Mesendoderm (in vitro differentiated cells): ENCODE results near the gene HBP1.

Source experiments
- DNase-seq: peaks from one replicate; pipeline ENCODE4 v3.0.0; 2013
- H2AK5ac ChIP-seq: 2 replicates; pipeline ENCODE4 v1.6.1; 2013; ENCODE audit warnings: low read length, inconsistent platforms
- H2BK120ac ChIP-seq: 2 replicates; pipeline ENCODE4 v1.6.1; 2013; ENCODE audit warnings: low read depth, mild to moderate bottlenecking, low read length, moderate library complexity, mixed read lengths
- H2BK15ac ChIP-seq: replicated peaks from 2 replicates; pipeline ENCODE4 v1.6.1; 2013; ENCODE audit warnings: low read depth, mild to moderate bottlenecking, moderate library complexity
- H2BK5ac ChIP-seq: 2 replicates; pipeline ENCODE4 v1.6.1; 2013; ENCODE audit warnings: low read length, inconsistent platforms
- H3K18ac ChIP-seq: 2 replicates; pipeline ENCODE4 v1.6.1; 2013; ENCODE audit warnings: mild to moderate bottlenecking, low read length, mixed read lengths
- H3K23ac ChIP-seq: one replicate; pipeline ENCODE4 v1.6.1; 2013; ENCODE audit warnings: low read length
- H3K27ac ChIP-seq: 2 replicates; pipeline ENCODE4 v1.5.1; 2013; ENCODE audit warnings: low read depth, mild to moderate bottlenecking, inconsistent platforms, low read length, moderate library complexity
- H3K27me3 ChIP-seq: 2 replicates; pipeline ENCODE4 v1.6.1; 2013; ENCODE audit warnings: low read length, control low read depth, mild to moderate bottlenecking, inconsistent platforms; ENCODE audit not compliant: insufficient read depth, poor library complexity
- H3K36me3 ChIP-seq: 2 replicates; pipeline ENCODE4 v1.6.1; 2013; ENCODE audit warnings: low read length, inconsistent platforms; ENCODE audit not compliant: control insufficient read depth, insufficient read depth
- H3K4ac ChIP-seq: one replicate; pipeline ENCODE4 v1.6.1; 2013; ENCODE audit warnings: low read depth, mild to moderate bottlenecking, low read length, moderate library complexity
- H3K4me1 ChIP-seq: 2 replicates; pipeline ENCODE4 v1.6.1; 2013; ENCODE audit warnings: low read depth, low read length, inconsistent platforms; ENCODE audit not compliant: control insufficient read depth
- H3K4me2 ChIP-seq: 2 replicates; pipeline ENCODE4 v1.6.1; 2013; ENCODE audit warnings: low read length
- H3K4me3 ChIP-seq: 2 replicates; pipeline ENCODE4 v1.5.1; 2013; ENCODE audit warnings: mild to moderate bottlenecking, low read length
- H3K56ac ChIP-seq: one replicate; pipeline ENCODE4 v1.6.1; 2013; ENCODE audit warnings: low read length
- H3K79me1 ChIP-seq: 2 replicates; pipeline ENCODE4 v1.6.1; 2013; ENCODE audit warnings: low read length, inconsistent platforms
- H3K79me2 ChIP-seq: 2 replicates; pipeline ENCODE4 v1.6.1; 2013; ENCODE audit warnings: mild to moderate bottlenecking, low read length; ENCODE audit not compliant: control insufficient read depth, insufficient read depth
- H3K9ac ChIP-seq: 2 replicates; pipeline ENCODE4 v1.6.1; 2013; ENCODE audit warnings: low read length, inconsistent platforms
- H4K5ac ChIP-seq: one replicate; pipeline ENCODE4 v1.6.1; 2013; ENCODE audit warnings: low read length
- H4K8ac ChIP-seq: one replicate; pipeline ENCODE4 v1.6.1; 2013; ENCODE audit warnings: low read depth, mild to moderate bottlenecking, control low read depth, low read length, moderate library complexity
- WGBS: extraction: QIAGEN DNeasy Blood & Tissue Kit; methylation state at CpG from one replicate; pipeline ENCODE4 v1.1.7; 2013; ENCODE audit warnings: low lambda C conversion rate, missing lambda C conversion rate; ENCODE audit not compliant: insufficient coverage; ENCODE audit errors: extremely low coverage; 5-methylcytosine and 5-hydroxymethylcytosine counted together

Gene HBP1

GRCh38 chr7:107248551-107249316, 79.9 kb downstream of the HBP1 start:
- no peaks in the 10 kb centered on the region for H3K79me2 ChIP-seq
- no peak overlapping the region for H4K8ac ChIP-seq
- no peak overlapping the region for H3K4ac ChIP-seq
- H3K27me3 ChIP-seq, result no peaks in the 10 kb centered on the region
- H4K5ac ChIP-seq, result no peak overlapping the region
- H3K4me3 ChIP-seq, result no peak overlapping the region
- no peak overlapping the region for H2AK5ac ChIP-seq
- H2BK15ac ChIP-seq, result no peak overlapping the region
- no peak overlapping the region for H3K9ac ChIP-seq
- H3K4me1 ChIP-seq, result no peaks in the 10 kb centered on the region
- H2BK120ac ChIP-seq, result no peak overlapping the region
- no peak overlapping the region for H3K18ac ChIP-seq
- H3K23ac ChIP-seq, result no peak overlapping the region
- H3K79me1 ChIP-seq, result no peaks in the 10 kb centered on the region
- no peak for DNase-seq
- no peak overlapping the region for H3K4me2 ChIP-seq
- H2BK5ac ChIP-seq, result no peak overlapping the region
- no peak overlapping the region for H3K27ac ChIP-seq
- no peaks in the 10 kb centered on the region for H3K36me3 ChIP-seq
- no peak overlapping the region for H3K56ac ChIP-seq
- WGBS, result no CpG with 5 or more reads among the region's 5 CpGs

- H2BK15ac ChIP-seq, result no peak overlapping the region
- no peak overlapping the region for H2BK120ac ChIP-seq
- no peak overlapping the region for H4K8ac ChIP-seq
- no peak overlapping the region for H4K5ac ChIP-seq
- H2AK5ac ChIP-seq, result no peak overlapping the region
- no peak overlapping the region for H3K18ac ChIP-seq
- no peak overlapping the region for H3K27ac ChIP-seq
- H3K36me3 ChIP-seq, result no peaks in the 10 kb centered on the region
- no peaks in the 10 kb centered on the region for H3K4me1 ChIP-seq
- H2BK5ac ChIP-seq, result no peak overlapping the region
- no CpG with 5 or more reads among the region's 3 CpGs for WGBS
- DNase-seq, result no peak
- H3K9ac ChIP-seq, result no peak overlapping the region
- H3K4me2 ChIP-seq, result no peak overlapping the region
- H3K79me2 ChIP-seq, result no peaks in the 10 kb centered on the region
- no peak overlapping the region for H3K56ac ChIP-seq
- H3K4ac ChIP-seq, result no peak overlapping the region
- H3K23ac ChIP-seq, result no peak overlapping the region
- H3K27me3 ChIP-seq, result no peaks in the 10 kb centered on the region
- H3K4me3 ChIP-seq, result no peak overlapping the region
- H3K79me1 ChIP-seq, result no peaks in the 10 kb centered on the region
Measured at GRCh38 chr7:107251963-107252362, 83.2 kb downstream of the HBP1 start.
